ENCODE measurements around the gene VARS1.
"Not testable (repeated sequence)": the region's sequence is repeated elsewhere in the genome, so short reads cannot be mapped to it uniquely, and the experiment has no call there.

The VARS1 gene

GRCh38 chr6:31821301-31822035, 25.9 kb upstream of the VARS1 start:
- peak; percentile 43 for DNase-seq

DNA sequence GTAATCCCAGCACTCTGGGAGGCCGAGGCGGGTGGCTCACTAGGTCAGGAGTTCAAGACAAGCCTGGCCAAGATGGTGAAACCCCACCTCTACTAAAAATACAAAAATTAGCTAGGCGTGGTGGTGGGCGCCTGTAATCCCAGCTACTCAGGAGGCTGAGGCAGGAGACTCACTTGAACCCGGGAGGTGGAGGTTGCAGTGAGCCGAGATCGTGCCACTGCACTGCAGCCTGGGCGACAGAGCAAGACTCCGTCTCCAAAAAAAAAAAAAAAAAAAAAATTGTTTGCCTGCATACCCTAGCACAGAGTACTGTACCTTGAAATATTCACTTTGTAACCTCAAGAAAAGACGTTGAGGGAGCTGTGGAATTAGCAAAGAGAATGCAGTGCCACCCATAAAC, 24.8 kb upstream of the VARS1 start:
- not testable (repeated sequence) for DNase-seq

- DNase-seq = no peak
Observed at GRCh38 chr6:31819871-31820299, 24.3 kb upstream of the VARS1 start.

DNA sequence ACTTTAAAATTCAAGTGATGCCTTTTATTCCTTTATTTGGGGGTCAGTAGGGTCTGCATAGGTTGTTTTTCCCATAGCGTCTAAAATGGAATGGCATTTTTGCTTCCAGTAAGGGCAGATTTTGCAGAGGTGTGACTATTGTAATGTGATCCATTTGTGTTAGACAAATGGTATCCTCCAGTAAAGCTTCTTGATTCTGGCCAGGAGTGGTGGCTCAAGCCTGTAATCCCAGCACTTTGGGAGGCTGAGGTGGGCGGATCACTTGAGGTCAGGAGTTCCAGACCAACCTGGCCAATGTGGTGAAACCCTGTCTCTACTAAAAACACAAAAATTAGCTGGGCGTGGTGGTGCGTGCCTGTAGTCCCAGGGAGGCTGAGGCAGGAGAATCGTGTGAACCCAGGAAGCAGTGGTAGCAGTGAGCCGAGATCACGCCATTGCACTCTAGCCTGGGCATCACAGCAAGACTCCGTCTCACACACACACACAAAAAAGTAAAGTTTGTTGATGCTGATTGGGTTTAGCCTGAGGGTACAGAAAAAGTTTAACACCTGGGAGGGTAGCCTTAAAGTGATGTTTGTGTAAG, 22.5 kb upstream of the VARS1 start:
- DNase-seq = not testable (repeated sequence)

- not testable (repeated sequence) for DNase-seq
Observed at GRCh38 chr6:31817133-31817928, 21.8 kb upstream of the VARS1 start.

DNA sequence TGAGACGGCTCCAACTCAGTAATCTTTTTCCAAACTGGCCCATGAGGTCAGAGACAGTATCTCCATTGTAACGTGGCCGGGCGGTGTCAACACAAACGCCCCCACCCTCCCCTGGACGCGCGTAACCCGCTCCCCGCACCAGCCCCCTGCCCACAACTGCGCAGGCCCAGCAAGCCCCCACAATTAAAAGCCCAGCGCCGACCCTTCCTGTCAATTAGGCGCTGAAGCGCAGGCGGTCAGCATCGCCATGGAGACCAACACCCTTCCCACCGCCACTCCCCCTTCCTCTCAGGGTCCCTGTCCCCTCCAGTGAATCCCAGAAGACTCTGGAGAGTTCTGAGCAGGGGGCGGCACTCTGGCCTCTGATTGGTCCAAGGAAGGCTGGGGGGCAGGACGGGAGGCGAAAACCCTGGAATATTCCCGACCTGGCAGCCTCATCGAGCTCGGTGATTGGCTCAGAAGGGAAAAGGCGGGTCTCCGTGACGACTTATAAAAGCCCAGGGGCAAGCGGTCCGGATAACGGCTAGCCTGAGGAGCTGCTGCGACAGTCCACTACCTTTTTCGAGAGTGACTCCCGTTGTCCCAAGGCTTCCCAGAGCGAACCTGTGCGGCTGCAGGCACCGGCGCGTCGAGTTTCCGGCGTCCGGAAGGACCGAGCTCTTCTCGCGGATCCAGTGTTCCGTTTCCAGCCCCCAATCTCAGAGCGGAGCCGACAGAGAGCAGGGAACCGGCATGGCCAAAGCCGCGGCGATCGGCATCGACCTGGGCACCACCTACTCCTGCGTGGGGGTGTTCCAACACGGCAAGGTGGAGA, 19.7 kb upstream of the VARS1 start, which contains the start of the genes HSPA1A and HSPA1L:
Gene HSPA1A, plus strand, starts transcription at position 519 of the 814 bp plus-strand sequence. Its CDS starts 214 bp downstream, at position 733.
Gene HSPA1L, minus strand, starts transcription at position 259 of the 814 bp plus-strand sequence. CDS start 3,311 bp downstream, outside the sequence.
- peak; percentile 98 for DNase-seq

GRCh38 chr6:31814677-31815024, 19.1 kb upstream of the VARS1 start:
- DNase-seq = peak; percentile 99

DNA sequence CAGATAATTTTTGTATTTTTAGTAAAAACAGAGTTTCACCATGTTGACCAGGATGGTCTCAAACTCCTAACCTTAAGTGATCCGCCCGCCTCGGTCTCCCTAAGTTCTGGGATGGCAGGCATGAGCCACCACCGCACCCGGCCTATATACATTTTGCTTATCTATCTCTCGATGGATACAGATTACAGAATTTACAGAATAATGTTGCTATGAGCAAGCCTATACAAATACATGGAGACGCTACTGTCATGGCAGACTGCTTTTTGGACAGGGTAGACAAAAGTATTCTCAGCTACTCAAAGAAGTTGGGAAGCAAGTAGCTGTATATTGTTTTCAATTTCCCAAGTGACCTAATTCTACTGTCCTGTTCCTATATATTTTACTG, 17.9 kb upstream of the VARS1 start:
- no peak for DNase-seq

DNA sequence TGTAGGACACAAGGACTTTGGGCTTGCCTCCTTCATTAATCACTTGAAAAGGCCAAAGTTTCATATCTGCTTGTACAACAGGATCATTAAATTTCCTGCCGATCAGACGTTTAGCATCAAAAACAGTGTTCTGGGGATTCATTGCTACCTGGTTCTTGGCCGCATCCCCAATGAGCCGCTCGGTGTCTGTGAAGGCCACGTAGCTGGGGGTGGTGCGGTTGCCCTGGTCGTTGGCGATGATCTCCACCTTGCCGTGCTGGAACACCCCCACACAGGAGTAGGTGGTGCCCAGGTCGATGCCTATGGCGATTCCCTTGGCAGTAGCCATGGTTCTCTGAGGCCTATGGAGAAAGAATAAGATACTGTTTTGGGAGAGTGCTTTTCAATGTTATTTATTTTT, 16.1 kb upstream of the VARS1 start:
- no peak for DNase-seq

DNA sequence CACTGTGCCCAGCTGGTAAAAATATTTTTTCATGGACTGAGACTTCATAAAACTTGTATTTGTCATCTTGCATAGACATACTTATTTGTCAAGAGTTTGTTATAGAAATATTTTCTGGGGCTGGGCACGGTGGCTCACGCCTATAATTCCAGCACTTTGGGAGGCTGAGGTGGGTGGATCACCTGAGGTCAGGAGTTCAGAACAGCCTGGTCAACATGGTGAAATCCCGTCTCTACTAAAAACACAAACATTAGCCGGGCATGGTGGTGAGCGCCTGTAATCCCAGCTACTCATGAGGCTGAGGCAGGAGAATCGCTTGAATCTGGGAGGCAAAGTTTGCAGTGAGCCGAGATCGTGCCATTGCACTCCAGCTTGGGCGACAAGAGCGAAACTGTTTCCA, 13.0 kb upstream of the VARS1 start:
- not testable (repeated sequence) for DNase-seq

DNA sequence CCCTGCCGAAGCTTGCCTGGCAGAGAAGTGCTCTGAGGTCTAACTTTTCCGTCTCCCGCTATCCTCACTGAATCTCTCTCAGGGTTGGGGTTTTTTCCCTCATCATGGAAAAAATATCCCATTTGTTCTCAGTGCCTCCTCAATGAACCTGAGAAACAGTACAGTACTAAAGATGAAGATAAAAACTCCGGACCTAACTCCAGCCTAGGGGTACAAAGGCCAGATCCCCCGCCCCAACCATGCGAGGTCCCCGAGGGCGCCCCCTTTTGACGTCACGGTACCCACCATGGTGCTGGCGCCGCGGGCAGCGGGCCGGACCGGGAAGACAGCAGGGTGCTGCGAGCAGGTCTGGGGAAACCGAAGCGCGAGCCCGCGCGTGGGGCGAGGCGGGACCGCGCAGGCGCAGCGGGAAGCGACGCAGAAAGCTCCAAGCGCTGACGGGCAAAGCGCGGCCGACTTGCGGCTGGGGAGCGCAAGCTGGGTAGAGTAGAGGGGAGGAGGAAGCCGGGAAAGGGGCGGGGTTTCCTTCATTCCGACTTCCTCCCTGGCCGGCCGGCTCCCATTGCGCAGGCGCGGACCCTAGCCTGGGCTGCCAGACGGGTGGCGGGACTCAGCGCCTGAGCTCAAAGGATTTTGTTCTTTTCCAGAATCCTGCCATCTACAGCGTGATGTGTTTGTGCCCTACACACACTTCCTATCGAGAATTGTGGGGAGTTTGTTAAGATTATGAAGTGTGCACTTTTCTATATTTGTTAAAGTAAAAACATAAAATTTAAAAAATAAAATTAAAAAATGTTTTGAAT, 11.1 kb upstream of the VARS1 start, which contains the start of gene LSM2:
Gene LSM2, minus strand, starts transcription at position 497 of the 803 bp plus-strand sequence. Its CDS starts 209 bp downstream, at position 288.
- peak; percentile 97 for DNase-seq

GRCh38 chr6:31805939-31806469, 10.5 kb upstream of the VARS1 start:
- DNase-seq = no peak

- DNase-seq = not testable (repeated sequence)
Observed at GRCh38 chr6:31801031-31801927, 5.7 kb upstream of the VARS1 start.

- no peak for DNase-seq
Observed at GRCh38 chr6:31799781-31800180, 4.2 kb upstream of the VARS1 start.

DNA sequence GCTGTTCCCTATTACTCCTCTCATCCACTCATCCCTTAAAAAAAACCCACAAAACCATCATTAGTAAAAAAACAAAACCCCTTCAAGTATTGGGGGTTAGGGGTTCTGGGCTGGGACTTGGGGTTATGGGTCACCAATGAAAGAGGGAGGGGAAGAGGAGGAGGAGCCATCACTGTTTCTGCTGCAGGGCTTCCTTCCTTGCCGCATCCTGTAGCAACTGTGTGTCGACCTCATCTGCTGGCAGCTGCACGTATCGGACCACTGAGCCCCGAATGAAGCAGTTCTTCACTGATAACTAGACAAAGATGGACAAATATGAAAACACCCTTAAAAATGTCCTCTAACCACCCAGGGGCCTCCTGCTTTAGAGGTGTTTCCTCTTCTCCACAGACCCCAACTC, 2.0 kb upstream of the VARS1 start:
- DNase-seq = no peak

DNA sequence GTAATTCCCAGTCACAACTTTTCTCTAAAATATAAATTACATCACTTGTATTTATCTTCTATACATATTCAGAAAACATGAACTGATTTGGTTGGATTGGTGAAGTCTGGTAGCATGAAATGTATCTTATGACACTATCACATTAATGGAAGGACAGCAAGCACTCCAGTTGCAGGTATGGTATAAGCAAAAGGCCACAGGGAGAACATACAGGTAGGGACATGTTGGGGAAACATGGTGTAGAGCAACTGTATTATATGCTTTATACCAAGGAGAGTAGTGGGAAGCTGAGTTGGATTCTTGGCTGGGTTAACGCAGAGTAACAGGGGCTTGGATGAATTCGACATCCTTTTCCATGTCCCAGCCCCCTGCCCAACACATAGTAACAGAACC, 1.4 kb upstream of the VARS1 start:
- no peak for DNase-seq

GRCh38 chr6:31794866-31795615, 511 bp downstream of the VARS1 start:
- DNase-seq = no peak

DNA sequence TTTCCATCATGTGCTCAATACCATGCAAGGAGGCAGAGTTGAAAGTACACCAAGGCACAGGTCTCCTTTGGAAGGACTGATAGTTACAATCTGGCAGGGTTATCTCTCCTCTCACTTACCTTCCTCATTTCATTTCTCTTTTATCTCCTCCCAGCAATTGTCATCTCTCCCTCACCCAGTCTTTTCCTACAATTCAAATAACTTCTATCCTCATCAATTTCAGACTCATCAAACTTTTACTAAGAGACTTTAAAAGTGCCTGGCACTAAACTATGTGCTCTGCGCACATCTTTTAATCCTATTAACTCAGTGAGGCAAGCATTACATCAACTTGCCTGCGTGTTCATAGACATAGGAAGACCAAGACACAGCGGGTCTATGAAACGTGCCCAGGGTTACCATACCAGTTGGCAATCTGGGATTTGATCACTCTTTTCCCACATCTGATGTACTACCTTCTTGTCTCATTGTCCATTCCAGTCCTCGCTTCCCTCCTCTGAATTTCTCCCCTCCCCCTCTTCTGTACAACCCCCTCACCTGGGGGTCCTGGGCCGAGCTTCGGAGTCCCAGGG, 1.2 kb downstream of the VARS1 start:
- DNase-seq = no peak

DNA sequence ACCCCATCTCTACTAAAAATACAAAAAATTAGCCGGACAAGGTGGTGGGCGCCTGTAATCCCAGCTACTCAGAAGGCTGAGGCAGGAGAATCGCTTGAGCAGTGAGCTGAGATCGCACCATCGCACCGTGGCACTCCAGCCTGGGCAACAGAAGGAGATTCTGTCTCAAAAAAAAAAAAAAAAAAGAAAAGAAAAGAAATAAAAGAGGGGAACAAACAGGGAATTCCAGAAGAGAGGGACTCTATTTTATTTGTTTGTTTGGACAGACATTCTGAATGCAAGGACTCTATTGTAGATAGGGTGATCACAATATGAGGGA, 1.7 kb downstream of the VARS1 start:
- DNase-seq = not testable (repeated sequence)
